GM12873 (cell line): Measurements from ENCODE around the gene HES3.

ENCODE experiments used
- TF ChIP-seq, protein P1 (sequence below): IDR thresholded peaks from 2 replicates; pipeline ENCODE4 v1.5.1; 2012; ENCODE audit warnings: low read depth, mild to moderate bottlenecking, moderate library complexity, low read length, control low read depth; ENCODE audit not compliant: insufficient read depth; ENCODE audit errors: missing control alignments

The HES3 gene

DNA sequence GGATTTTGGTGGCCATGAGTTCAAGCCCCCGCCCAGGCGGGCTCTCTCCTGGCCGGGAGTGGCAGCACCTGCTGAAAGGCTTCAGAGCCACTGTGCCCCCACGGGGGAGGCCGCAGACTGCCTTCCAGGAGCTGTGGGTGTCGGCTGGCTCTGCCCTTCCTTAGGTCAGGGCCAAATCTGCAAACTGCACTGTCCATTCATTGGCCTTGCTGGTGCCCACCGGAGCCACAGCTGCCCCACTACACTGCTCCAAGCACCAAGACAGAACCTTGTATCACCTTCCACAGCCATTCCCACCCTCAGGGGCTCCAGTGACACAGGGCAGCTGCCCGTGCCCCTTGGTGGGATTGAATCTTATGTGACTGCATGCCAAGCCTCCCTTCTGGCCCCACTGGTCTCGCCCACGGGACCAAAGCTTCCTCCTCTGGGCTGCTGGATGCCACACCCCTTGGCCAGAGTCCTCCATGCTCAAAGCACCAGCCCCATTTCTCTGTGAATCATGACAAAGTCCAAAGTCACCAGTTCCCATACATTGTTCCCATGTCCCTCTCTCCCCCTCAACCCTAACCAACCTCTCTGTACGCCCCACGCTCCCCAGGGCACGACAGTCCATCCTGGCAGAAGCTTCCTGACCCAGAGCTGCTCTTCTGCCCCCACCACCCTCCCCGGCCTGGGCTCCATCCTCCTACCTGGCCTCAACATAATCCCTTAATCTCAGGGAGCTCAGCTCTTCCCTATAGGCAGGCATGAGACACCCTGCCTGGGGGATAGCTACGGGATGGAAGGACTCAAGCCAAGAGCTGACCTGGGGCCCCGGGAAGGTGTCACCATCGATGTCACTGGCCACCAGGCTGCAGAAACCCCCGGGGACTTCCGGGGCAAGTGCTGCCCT is 37.8 kb downstream of the HES3 start:
- TF ChIP-seq, protein P1, sequence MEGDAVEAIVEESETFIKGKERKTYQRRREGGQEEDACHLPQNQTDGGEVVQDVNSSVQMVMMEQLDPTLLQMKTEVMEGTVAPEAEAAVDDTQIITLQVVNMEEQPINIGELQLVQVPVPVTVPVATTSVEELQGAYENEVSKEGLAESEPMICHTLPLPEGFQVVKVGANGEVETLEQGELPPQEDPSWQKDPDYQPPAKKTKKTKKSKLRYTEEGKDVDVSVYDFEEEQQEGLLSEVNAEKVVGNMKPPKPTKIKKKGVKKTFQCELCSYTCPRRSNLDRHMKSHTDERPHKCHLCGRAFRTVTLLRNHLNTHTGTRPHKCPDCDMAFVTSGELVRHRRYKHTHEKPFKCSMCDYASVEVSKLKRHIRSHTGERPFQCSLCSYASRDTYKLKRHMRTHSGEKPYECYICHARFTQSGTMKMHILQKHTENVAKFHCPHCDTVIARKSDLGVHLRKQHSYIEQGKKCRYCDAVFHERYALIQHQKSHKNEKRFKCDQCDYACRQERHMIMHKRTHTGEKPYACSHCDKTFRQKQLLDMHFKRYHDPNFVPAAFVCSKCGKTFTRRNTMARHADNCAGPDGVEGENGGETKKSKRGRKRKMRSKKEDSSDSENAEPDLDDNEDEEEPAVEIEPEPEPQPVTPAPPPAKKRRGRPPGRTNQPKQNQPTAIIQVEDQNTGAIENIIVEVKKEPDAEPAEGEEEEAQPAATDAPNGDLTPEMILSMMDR = no peak

GRCh38 chr1:6282577-6283270 is 38.7 kb downstream of the HES3 start:
- TF ChIP-seq, protein P1 = no peak

- TF ChIP-seq, protein P1 = no peak
Measured at GRCh38 chr1:6285336-6285735, 41.4 kb downstream of the HES3 start.

- TF ChIP-seq, protein P1 = no peak
Measured at GRCh38 chr1:6286266-6286665, 42.3 kb downstream of the HES3 start.

- TF ChIP-seq, protein P1 = no peak
Measured at GRCh38 chr1:6287029-6287428, 43.0 kb downstream of the HES3 start.

- TF ChIP-seq, protein P1 = no peak
Measured at GRCh38 chr1:6287431-6287886, 43.5 kb downstream of the HES3 start.

GRCh38 chr1:6288026-6288425 is 44.0 kb downstream of the HES3 start:
- TF ChIP-seq, protein P1 = no peak
